Activated naive CD4-positive, alpha-beta T cell treated with anti-CD3 and anti-CD28 coated beads, Interleukin-2, amount 50 U/mL, for 24 hours (primary cell): Measurements from ENCODE around the gene TBC1D10A.

ENCODE experiments used
- H3K27ac Mint-ChIP-seq: one replicate; pipeline ENCODE4 v1.8.0; 2021; ENCODE audit warnings: mild to moderate bottlenecking, mixed read lengths
- H3K27me3 Mint-ChIP-seq: one replicate; pipeline ENCODE4 v1.8.0; 2021; ENCODE audit warnings: mixed read lengths
- H3K36me3 Mint-ChIP-seq: one replicate; pipeline ENCODE4 v1.8.0; 2021; ENCODE audit warnings: mixed read lengths
- H3K4me1 Mint-ChIP-seq: one replicate; pipeline ENCODE4 v1.8.0; 2021; ENCODE audit warnings: mixed read lengths
- H3K4me3 Mint-ChIP-seq: one replicate; pipeline ENCODE4 v1.8.0; 2021; ENCODE audit warnings: mild to moderate bottlenecking, mixed read lengths
- H3K9me3 Mint-ChIP-seq: one replicate; pipeline ENCODE4 v1.8.0; 2021; ENCODE audit warnings: mixed read lengths

The TBC1D10A gene

GRCh38 chr22:30314915-30315314 lies 11.8 kb downstream of the TBC1D10A start:
- H3K36me3 Mint-ChIP-seq = peaks cover 12% of the 10 kb centered on the region
- no peaks in the 10 kb centered on the region for H3K27me3 Mint-ChIP-seq
- H3K27ac Mint-ChIP-seq = peak overlapping the region; percentile 98
- H3K9me3 Mint-ChIP-seq = no peaks in the 10 kb centered on the region
- peak overlapping the region; percentile 40 for H3K4me3 Mint-ChIP-seq
- H3K4me1 Mint-ChIP-seq = peaks cover 98% of the 10 kb centered on the region

DNA sequence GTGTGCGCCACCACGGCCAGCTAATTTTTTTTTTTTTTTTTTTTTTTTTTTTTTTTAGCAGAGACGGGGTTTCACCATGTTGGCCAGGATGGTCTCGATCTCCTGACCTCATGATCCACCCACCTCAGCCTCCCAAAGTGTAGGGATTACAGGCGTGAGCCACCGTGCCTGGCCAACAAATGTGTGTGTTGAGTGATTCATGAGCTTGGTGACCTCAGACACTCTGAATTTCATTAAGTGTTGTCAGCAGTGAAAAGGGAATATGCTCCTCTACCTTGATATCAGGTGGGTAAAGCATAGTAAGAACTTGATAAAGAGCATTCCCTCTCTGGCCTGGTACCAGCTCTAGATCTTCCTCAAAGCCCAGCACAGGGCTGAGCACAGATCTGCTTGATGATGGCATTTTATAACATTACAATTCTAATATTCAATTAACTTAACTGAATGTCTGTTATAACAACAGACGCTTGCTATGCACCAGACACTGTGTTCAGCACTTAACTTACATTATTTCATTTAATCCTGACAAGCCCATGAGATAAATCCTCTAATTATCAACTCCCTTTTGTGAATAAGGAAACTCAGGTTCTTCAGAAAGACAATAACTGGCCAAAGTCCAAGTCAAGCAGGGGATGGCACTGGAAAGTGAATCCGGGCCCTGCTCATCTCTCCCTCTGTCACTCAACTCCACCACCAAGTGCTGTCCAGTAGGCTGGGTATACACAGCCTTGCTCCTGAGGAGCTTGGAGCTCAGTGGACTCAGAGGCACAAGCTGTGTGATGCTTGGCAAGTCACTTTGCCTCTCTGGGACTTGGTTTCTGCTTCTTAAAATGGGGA lies 13.0 kb downstream of the TBC1D10A start:
- Mint-ChIP-seq H3K27me3 (no peaks in the 10 kb centered on the region), H3K4me3 (peak overlapping the region; percentile 40), H3K27ac (peak overlapping the region; percentile 98), H3K4me1 (peaks cover 98% of the 10 kb centered on the region), H3K36me3 (peaks cover 10% of the 10 kb centered on the region), H3K9me3 (no peaks in the 10 kb centered on the region)

- Mint-ChIP-seq H3K4me1 (peaks cover 97% of the 10 kb centered on the region), H3K36me3 (peaks cover 6% of the 10 kb centered on the region), H3K27me3 (no peaks in the 10 kb centered on the region), H3K4me3 (peak overlapping the region; percentile 1), H3K9me3 (no peaks in the 10 kb centered on the region), H3K27ac (peak overlapping the region; percentile 88)
Observed at GRCh38 chr22:30312053-30312452, 14.7 kb downstream of the TBC1D10A start.

DNA sequence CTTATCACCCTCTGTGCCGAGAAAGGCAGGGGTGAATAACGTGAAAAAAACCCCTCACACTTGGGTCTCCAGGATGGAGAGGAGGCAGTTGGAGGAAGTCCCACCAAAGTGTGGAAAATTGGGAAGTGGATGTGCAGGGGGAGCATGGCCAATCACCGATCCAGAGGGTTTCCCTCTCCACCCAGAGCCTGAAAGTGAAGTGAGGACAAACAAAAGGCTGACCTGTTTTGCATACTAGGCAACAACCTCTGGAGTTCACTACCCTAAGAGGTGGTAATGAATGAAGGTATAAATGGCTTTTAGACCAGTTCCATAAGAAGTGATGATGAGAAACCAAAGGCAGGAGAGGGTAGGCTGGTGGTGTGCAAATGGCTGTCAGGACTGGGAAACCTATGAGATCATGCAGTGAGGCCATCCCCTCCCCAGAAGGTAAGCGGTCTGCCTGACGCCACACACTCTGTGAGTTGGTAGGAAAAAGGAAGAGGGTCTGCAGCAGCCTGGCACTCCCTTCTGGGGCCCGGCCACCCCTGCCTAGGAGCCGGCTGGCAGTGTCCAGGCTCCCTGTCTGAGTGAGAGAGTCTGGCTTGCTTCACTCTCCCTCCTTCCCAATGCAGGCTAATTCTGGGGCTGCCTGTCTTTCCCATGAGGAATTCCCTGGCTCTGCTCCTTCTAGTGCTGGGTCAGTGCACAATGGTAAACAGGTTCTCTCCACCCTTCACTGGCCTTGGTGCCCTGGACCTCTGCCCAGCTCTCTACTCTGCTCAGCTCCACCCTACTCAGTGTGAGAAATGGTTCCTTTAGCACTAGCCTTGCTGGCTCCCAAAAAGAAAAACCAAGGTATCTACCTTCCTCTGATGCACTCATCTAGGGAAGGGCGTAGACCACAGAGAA lies 15.6 kb downstream of the TBC1D10A start:
- Mint-ChIP-seq H3K27ac (peak overlapping the region; percentile 92), H3K4me1 (peaks cover 97% of the 10 kb centered on the region), H3K36me3 (peaks cover 6% of the 10 kb centered on the region), H3K4me3 (peak overlapping the region; percentile 43), H3K27me3 (no peaks in the 10 kb centered on the region), H3K9me3 (no peaks in the 10 kb centered on the region)

DNA sequence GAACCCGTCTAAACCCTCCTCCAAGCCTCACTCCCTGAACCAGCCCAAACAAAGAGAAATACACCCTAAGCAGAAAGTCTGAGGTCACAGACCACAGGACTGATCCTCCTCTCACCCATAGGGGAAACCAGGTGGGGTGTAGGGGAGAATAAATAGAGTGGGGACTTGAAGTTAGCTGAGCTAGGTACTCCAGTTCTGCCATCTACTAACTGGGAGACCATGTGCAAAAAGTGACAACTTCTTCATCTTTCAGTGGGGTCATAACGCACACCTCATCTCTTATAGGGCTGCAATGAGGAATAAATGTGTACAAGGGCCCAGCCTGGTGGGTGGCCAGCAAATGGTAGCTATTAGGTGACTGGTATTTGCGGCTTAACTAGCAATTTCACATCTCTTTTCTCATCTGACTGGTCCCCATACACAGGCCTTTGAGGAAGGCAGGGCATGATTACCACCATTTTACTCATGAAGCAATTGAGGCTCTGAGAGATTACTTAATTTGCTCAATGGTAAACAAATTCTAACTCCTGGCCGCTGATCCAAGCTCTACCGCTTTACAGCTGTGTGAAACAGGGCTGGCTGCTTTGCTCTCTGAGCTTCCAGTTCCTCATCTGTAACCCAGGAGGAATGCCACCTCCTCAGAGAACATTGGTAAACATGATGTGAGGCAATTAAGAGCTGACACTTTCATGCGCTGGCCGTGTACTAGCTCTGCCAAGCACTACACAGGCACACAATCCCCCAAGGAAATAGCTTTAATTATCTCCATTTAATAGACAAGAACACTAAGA lies 16.6 kb downstream of the TBC1D10A start:
- Mint-ChIP-seq H3K36me3 (peaks cover 4% of the 10 kb centered on the region), H3K4me3 (peak overlapping the region; percentile 43), H3K27me3 (no peaks in the 10 kb centered on the region), H3K9me3 (no peaks in the 10 kb centered on the region), H3K27ac (peak overlapping the region; percentile 91), H3K4me1 (peaks cover 97% of the 10 kb centered on the region)

DNA sequence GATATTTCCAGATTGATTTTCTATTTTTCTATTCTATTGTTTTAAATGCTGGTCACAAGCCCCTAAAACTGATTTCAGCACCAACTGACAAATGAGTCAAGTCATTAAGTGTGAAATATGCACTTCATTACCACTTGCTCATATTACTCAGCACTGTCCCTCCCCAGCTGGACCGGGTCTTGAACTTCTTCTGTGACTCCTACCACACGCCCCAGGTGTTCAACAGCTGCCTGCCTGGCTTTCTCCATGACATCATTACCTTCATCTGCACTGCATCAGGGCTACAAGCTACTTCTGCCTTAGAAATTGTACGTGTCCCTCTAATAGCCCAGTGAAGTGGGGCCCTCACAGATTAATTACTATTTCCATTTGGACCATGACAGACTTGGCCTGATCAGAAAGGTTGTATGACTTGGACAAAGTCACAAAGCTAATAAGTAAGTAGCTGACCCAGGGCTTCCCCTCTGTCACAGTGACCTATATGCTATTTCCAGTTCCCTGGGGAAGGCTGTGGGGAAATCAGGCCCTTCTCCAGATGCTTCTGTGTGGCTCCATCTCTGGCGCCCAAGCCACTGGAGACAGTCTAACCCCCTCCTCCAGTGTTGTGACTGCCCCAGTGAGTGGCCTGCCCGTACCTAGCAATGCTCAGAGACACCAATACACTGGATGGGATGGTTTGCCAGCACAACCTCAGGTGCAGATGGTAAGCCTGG lies 18.1 kb downstream of the TBC1D10A start:
- peaks cover 97% of the 10 kb centered on the region for H3K4me1 Mint-ChIP-seq
- H3K27me3 Mint-ChIP-seq = no peaks in the 10 kb centered on the region
- H3K4me3 Mint-ChIP-seq = peak overlapping the region; percentile 15
- peak overlapping the region; percentile 91 for H3K27ac Mint-ChIP-seq
- no peaks in the 10 kb centered on the region for H3K9me3 Mint-ChIP-seq
- H3K36me3 Mint-ChIP-seq = peaks cover 2% of the 10 kb centered on the region

GRCh38 chr22:30308093-30308492 lies 18.6 kb downstream of the TBC1D10A start:
- Mint-ChIP-seq H3K4me3 (no peak overlapping the region), H3K4me1 (peaks cover 99% of the 10 kb centered on the region), H3K27me3 (no peaks in the 10 kb centered on the region), H3K9me3 (no peaks in the 10 kb centered on the region), H3K36me3 (peaks cover 3% of the 10 kb centered on the region), H3K27ac (peak overlapping the region; percentile 91)

GRCh38 chr22:30307041-30307574 lies 19.6 kb downstream of the TBC1D10A start:
- Mint-ChIP-seq H3K4me1 (peaks cover 99% of the 10 kb centered on the region), H3K27ac (peak overlapping the region; percentile 90), H3K36me3 (peaks cover 3% of the 10 kb centered on the region), H3K27me3 (no peaks in the 10 kb centered on the region), H3K9me3 (no peaks in the 10 kb centered on the region), H3K4me3 (peak overlapping the region; percentile 82)

DNA sequence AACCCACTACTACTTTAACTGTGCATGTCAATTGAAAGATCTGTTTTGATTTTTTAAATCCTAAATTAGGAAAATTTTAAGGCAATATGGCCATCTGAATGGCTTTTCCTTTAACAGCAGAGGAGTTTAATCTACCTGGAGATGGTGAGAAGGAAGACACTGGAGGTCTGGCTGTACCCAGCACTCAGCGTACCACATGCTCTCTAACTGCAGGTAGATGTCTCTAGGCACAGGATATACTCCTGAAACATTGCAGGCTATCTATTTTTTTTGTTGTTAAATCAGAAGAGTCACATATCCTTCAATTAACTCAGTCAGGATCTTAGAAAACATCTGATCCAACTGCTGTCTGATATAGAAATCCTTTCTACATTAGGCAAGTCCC lies 20.1 kb downstream of the TBC1D10A start:
- no peaks in the 10 kb centered on the region for H3K9me3 Mint-ChIP-seq
- peak overlapping the region; percentile 82 for H3K4me3 Mint-ChIP-seq
- peaks cover 99% of the 10 kb centered on the region for H3K4me1 Mint-ChIP-seq
- H3K27ac Mint-ChIP-seq = peak overlapping the region; percentile 90
- H3K36me3 Mint-ChIP-seq = peaks cover 3% of the 10 kb centered on the region
- no peaks in the 10 kb centered on the region for H3K27me3 Mint-ChIP-seq

DNA sequence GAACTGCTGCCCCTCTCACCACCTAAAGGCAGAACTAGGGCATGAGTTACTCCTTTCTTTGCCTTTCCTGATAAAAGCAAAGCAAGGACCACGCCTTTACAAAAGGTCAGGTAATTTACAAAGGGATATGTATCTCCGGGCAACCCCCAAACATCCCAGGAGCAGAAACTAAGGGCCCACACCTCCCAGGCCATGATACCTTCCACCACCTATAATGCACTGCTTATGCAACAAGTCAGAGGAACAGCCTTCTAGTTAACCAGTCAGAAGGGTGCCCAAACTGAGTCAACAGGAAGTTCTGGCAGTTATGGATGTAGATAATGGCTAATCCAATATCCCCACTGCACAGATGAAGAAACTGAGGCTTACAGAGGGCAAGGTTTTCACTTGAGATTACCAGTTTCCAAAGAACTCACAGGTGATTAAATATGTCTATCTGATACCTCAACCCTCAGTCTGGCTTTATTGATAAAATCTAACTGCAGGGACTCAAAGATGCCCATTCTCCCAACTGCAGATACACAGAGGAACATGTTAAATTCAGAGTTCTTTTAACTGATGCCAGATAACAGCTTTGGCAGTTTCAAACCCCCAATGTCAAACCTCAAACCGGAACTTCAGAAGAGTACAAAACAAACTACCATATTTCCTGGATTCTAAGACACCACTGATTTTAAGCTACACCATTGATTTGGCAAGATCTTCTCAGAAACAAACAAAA lies 20.7 kb downstream of the TBC1D10A start:
- H3K4me3 Mint-ChIP-seq = peak overlapping the region; percentile 82
- H3K27me3 Mint-ChIP-seq = no peaks in the 10 kb centered on the region
- H3K36me3 Mint-ChIP-seq = peaks cover 2% of the 10 kb centered on the region
- no peaks in the 10 kb centered on the region for H3K9me3 Mint-ChIP-seq
- peak overlapping the region; percentile 90 for H3K27ac Mint-ChIP-seq
- H3K4me1 Mint-ChIP-seq = peaks cover 99% of the 10 kb centered on the region

GRCh38 chr22:30305519-30305905 lies 21.2 kb downstream of the TBC1D10A start:
- H3K27me3 Mint-ChIP-seq = no peaks in the 10 kb centered on the region
- peaks cover 99% of the 10 kb centered on the region for H3K4me1 Mint-ChIP-seq
- peaks cover 2% of the 10 kb centered on the region for H3K36me3 Mint-ChIP-seq
- H3K27ac Mint-ChIP-seq = peak overlapping the region; percentile 90
- no peaks in the 10 kb centered on the region for H3K9me3 Mint-ChIP-seq
- H3K4me3 Mint-ChIP-seq = peak overlapping the region; percentile 82

DNA sequence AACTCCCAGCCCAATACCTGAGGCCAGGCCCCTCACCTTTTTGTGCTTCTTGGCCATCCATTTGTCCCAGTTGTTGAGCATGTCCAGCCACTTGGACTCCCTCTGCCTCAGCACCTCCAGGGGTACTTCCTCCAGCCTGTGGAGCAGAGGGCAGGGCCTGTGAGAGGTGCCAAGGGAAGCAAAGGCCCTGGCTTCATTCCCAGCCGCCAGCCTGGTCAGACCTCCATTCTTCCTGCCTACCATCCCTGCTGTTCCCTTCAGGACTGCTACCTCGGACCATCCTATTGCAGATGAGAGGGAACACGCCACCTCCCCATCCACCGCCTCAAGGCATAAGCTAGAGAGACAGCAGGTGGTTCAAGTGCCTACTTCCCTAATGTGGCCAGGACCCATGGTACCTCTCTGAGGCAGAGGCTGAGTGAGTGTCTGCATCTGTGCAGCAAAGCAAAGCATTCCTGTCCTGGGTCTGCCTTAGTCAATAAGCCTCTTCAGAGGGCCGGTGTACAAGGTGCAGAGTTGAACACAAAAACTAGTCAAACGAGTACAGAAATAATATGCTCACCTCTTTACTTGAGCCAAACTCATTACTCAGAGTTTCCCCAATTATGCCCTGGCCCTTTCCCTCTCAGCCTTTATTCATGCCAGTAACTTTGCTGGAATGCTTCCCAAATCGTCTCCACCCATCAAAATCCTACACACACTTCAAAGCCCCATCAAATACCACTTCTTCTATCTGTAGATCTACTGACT lies 22.1 kb downstream of the TBC1D10A start:
- no peaks in the 10 kb centered on the region for H3K9me3 Mint-ChIP-seq
- peaks cover 98% of the 10 kb centered on the region for H3K4me1 Mint-ChIP-seq
- peaks cover 2% of the 10 kb centered on the region for H3K36me3 Mint-ChIP-seq
- peak overlapping the region; percentile 82 for H3K4me3 Mint-ChIP-seq
- no peaks in the 10 kb centered on the region for H3K27me3 Mint-ChIP-seq
- peak overlapping the region; percentile 90 for H3K27ac Mint-ChIP-seq

DNA sequence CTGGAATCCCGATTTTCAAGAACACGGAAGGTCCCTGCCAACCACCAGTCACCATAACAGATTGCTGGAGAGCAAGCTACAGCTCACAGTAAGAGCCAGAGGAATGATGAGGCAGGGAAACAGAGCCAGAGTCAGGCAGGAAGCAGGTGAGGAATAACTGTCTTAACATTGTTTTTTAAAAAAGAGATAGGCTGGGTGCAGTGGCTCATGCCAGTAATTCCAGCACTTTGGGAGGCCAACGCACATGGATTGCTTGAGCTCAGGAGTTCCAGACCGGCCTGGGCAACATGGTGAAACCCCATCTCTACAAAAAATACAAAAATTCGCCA lies 24.0 kb downstream of the TBC1D10A start:
- peaks cover 95% of the 10 kb centered on the region for H3K4me1 Mint-ChIP-seq
- peak overlapping the region; percentile 90 for H3K27ac Mint-ChIP-seq
- H3K9me3 Mint-ChIP-seq = no peaks in the 10 kb centered on the region
- H3K27me3 Mint-ChIP-seq = no peaks in the 10 kb centered on the region
- peak overlapping the region; percentile 47 for H3K4me3 Mint-ChIP-seq
- peaks cover 3% of the 10 kb centered on the region for H3K36me3 Mint-ChIP-seq
